A673 (cell line): ENCODE measurements around the gene SFXN5.

ENCODE experiments used
- EZH2 ChIP-seq: fragments of 200-600 bp; sonication (generic); IDR thresholded peaks from 2 replicates; pipeline ENCODE4 v1.6.1; 2017; ENCODE audit warnings: borderline replicate concordance, low read depth, mild to moderate bottlenecking, mixed read lengths, antibody characterized with exemption, low read length; ENCODE audit not compliant: poor library complexity, severe bottlenecking
- TF ChIP-seq, protein P1 (sequence below): fragments of 300-800, 200-600 bp; sonication (generic); conservative IDR thresholded peaks from 2 replicates; pipeline ENCODE4 v1.5.1; 2017; ENCODE audit warnings: low read depth, mild to moderate bottlenecking, antibody characterized with exemption, low read length, moderate library complexity, mixed read lengths

DNA sequence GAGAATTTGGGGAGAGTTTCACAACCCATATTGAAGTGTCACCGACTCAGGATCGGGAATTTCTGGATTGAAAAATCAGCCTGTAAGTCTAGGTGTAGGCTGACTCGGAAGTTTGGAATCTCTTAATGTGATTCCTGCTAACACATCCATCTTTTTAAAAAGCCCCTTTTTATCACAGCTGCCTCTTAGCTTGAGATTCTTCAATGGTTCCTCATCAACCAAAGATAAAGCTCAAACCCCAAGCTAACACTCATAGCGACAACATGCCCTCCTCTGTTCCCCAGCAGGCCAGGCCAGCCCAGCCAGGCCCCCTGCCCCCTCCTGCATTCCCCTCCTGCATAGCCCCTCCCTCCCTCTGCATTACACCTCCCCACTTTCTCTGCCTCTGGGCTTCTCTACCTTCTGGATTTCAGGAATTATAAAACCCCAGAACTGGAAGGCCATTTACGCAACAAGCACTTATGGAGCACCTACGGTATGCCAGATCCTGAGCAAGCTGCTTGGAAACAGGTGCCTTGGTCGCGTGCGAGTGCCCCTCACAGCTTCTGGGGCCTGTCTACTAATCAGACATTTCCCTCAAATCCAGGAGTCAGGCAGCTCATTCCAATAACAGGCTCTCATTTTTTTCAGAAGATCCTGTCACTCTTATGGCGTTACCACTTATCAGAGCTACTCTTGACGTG is 90.8 kb downstream of the SFXN5 start:
- TF ChIP-seq, protein P1, sequence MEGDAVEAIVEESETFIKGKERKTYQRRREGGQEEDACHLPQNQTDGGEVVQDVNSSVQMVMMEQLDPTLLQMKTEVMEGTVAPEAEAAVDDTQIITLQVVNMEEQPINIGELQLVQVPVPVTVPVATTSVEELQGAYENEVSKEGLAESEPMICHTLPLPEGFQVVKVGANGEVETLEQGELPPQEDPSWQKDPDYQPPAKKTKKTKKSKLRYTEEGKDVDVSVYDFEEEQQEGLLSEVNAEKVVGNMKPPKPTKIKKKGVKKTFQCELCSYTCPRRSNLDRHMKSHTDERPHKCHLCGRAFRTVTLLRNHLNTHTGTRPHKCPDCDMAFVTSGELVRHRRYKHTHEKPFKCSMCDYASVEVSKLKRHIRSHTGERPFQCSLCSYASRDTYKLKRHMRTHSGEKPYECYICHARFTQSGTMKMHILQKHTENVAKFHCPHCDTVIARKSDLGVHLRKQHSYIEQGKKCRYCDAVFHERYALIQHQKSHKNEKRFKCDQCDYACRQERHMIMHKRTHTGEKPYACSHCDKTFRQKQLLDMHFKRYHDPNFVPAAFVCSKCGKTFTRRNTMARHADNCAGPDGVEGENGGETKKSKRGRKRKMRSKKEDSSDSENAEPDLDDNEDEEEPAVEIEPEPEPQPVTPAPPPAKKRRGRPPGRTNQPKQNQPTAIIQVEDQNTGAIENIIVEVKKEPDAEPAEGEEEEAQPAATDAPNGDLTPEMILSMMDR: no peak
- TF ChIP-seq EZH2: no peak
